Measurements from ENCODE around the gene C6orf118.

The C6orf118 gene

GRCh38 chr6:165308926-165309731, at the start of gene C6orf118:
C6orf118 (minus strand) TSS chr6:165309605; CDS start chr6:165309586, 19 bp downstream.
- no peak for DNase-seq

GRCh38 chr6:165345700-165346099, 36.3 kb upstream of the C6orf118 start:
- DNase-seq: no peak

GRCh38 chr6:165340532-165340931, 31.1 kb upstream of the C6orf118 start:
- no peak for DNase-seq

GRCh38 chr6:165325609-165326008, 16.2 kb upstream of the C6orf118 start:
- no peak for DNase-seq

GRCh38 chr6:165321555-165322145, 12.2 kb upstream of the C6orf118 start:
- DNase-seq: no peak

- DNase-seq: no peak
These were observed 11.7 kb upstream of the C6orf118 start for GRCh38 chr6:165321150-165321549.

GRCh38 chr6:165317723-165318122, 8.3 kb upstream of the C6orf118 start:
- no peak for DNase-seq

- DNase-seq: no peak
These were observed 2.5 kb downstream of the C6orf118 start for GRCh38 chr6:165306955-165307354.

- DNase-seq: no peak
These were observed 7.8 kb downstream of the C6orf118 start for GRCh38 chr6:165301372-165302246.

GRCh38 chr6:165300422-165300936, 8.9 kb downstream of the C6orf118 start:
- no peak for DNase-seq

GRCh38 chr6:165298875-165299274, 10.5 kb downstream of the C6orf118 start:
- DNase-seq: no peak

GRCh38 chr6:165298402-165298801, 11.0 kb downstream of the C6orf118 start:
- DNase-seq: no peak

- DNase-seq: no peak
These were observed 16.7 kb downstream of the C6orf118 start for GRCh38 chr6:165292657-165293056.

- no peak for DNase-seq
These were observed 34.8 kb downstream of the C6orf118 start for GRCh38 chr6:165274611-165275010.

GRCh38 chr6:165272585-165272984, 36.8 kb downstream of the C6orf118 start:
- DNase-seq: no peak

- DNase-seq: no peak
These were observed 40.4 kb downstream of the C6orf118 start for GRCh38 chr6:165268987-165269386.

GRCh38 chr6:165266621-165267020, 42.8 kb downstream of the C6orf118 start:
- no peak for DNase-seq

GRCh38 chr6:165266191-165266590, 43.2 kb downstream of the C6orf118 start:
- no peak for DNase-seq

GRCh38 chr6:165260462-165260861, 48.9 kb downstream of the C6orf118 start:
- no peak for DNase-seq

- no peak for DNase-seq
These were observed 59.6 kb downstream of the C6orf118 start for GRCh38 chr6:165249808-165250207.

GRCh38 chr6:165245701-165246100, 63.7 kb downstream of the C6orf118 start:
- DNase-seq: no peak

GRCh38 chr6:165245287-165245686, 64.1 kb downstream of the C6orf118 start:
- DNase-seq: no peak

GRCh38 chr6:165244524-165245247, 64.7 kb downstream of the C6orf118 start:
- DNase-seq: no peak

Data from stimulated activated CD4-positive, alpha-beta T cell treated with anti-CD3 and anti-CD28 coated beads, Interleukin-12 subunit alpha, Interleukin-12 subunit beta, amount 100 ng/mL, for 4 hours (primary cell).